Progenitor cell of endocrine pancreas (in vitro differentiated cells): ENCODE data around the gene UST. TPM values are rescaled to one million over a fixed set of nuclear protein-coding genes. Genes with fewer than 3 reads are reported as not detected.
"Not testable (repeated sequence)": the region's sequence is repeated elsewhere in the genome, so short reads cannot be mapped to it uniquely, and the experiment has no call there.

Source experiments
- DNase-seq: peaks from one replicate; pipeline ENCODE4 v3.0.0; 2021; ENCODE audit warnings: low spot score; ENCODE audit not compliant: unreplicated experiment
- H3K27ac Mint-ChIP-seq: 2 replicates; pipeline ENCODE4 v1.8.0; 2021; ENCODE audit warnings: mild to moderate bottlenecking, moderate library complexity, mixed read lengths
- H3K27me3 Mint-ChIP-seq: 2 replicates; pipeline ENCODE4 v1.8.0; 2021; ENCODE audit warnings: mixed read lengths
- H3K36me3 Mint-ChIP-seq: 2 replicates; pipeline ENCODE4 v1.8.0; 2022; ENCODE audit warnings: mixed read lengths; ENCODE audit not compliant: insufficient read depth
- H3K4me1 Mint-ChIP-seq: 2 replicates; pipeline ENCODE4 v1.8.0; 2021; ENCODE audit warnings: low read depth, mixed read lengths
- H3K4me3 Mint-ChIP-seq: 2 replicates; pipeline ENCODE4 v1.8.0; 2021; ENCODE audit warnings: low read depth, mild to moderate bottlenecking, moderate library complexity, mixed read lengths
- H3K9me3 Mint-ChIP-seq: 2 replicates; pipeline ENCODE4 v1.8.0; 2021; ENCODE audit warnings: low read depth, mixed read lengths
- CTCF ChIP-seq: fragments of 200-600 bp; sonication (generic); IDR thresholded peaks from one replicate; pipeline ENCODE4 v1.5.0; 2021; ENCODE audit warnings: antibody characterized with exemption, mild to moderate bottlenecking; ENCODE audit not compliant: unreplicated experiment
- total RNA-seq: library from RNA; stranded (reverse); gene quantifications from 2 replicates; pipeline ENCODE4 v1.2.1, GENCODE V29; 2021

Gene UST
- total RNA-seq, 1 donor from 2014 or later, result 2.9 TPM

GRCh38 chr6:148951662-148952061 lies 204.8 kb downstream of the UST start:
- TF ChIP-seq CTCF, result no peak
- Mint-ChIP-seq H3K27ac (no peak overlapping the region), H3K9me3 (no peaks in the 10 kb centered on the region), H3K4me3 (no peak overlapping the region), H3K4me1 (peaks cover 10% of the 10 kb centered on the region), H3K36me3 (no peaks in the 10 kb centered on the region), H3K27me3 (peaks cover 14% of the 10 kb centered on the region)
- no peak for DNase-seq

GRCh38 chr6:148952147-148953035 lies 205.6 kb downstream of the UST start:
- no peaks in the 10 kb centered on the region for H3K9me3 Mint-ChIP-seq
- H3K27ac Mint-ChIP-seq, result no peak overlapping the region
- H3K4me3 Mint-ChIP-seq, result no peak overlapping the region

GRCh38 chr6:148954461-148954860 lies 207.6 kb downstream of the UST start:
- Mint-ChIP-seq H3K27ac (no peak overlapping the region), H3K27me3 (peaks cover 23% of the 10 kb centered on the region), H3K36me3 (no peaks in the 10 kb centered on the region), H3K9me3 (no peaks in the 10 kb centered on the region), H3K4me1 (peaks cover 14% of the 10 kb centered on the region), H3K4me3 (no peak overlapping the region)
- no peak for DNase-seq
- TF ChIP-seq CTCF, result no peak

More at GRCh38 chr6:148952147-148953035, 205.6 kb downstream of the UST start:
- H3K36me3 Mint-ChIP-seq, result no peaks in the 10 kb centered on the region
- H3K27me3 Mint-ChIP-seq, result peaks cover 14% of the 10 kb centered on the region
- no peak for DNase-seq
- TF ChIP-seq CTCF, result no peak
- H3K4me1 Mint-ChIP-seq, result peaks cover 10% of the 10 kb centered on the region

GRCh38 chr6:148954934-148955333 lies 208.1 kb downstream of the UST start:
- no peak overlapping the region for H3K4me3 Mint-ChIP-seq
- no peak for TF ChIP-seq CTCF
- H3K36me3 Mint-ChIP-seq, result no peaks in the 10 kb centered on the region
- H3K27ac Mint-ChIP-seq, result no peak overlapping the region
- peaks cover 15% of the 10 kb centered on the region for H3K4me1 Mint-ChIP-seq
- peaks cover 25% of the 10 kb centered on the region for H3K27me3 Mint-ChIP-seq
- no peaks in the 10 kb centered on the region for H3K9me3 Mint-ChIP-seq
- no peak for DNase-seq

GRCh38 chr6:148955441-148955840 lies 208.6 kb downstream of the UST start:
- Mint-ChIP-seq H3K9me3 (no peaks in the 10 kb centered on the region), H3K36me3 (no peaks in the 10 kb centered on the region)
- no peak for TF ChIP-seq CTCF

GRCh38 chr6:148956163-148956562 lies 209.3 kb downstream of the UST start:
- not testable (repeated sequence) for H3K27ac Mint-ChIP-seq, H3K36me3 Mint-ChIP-seq, DNase-seq, H3K4me3 Mint-ChIP-seq, H3K9me3 Mint-ChIP-seq
- H3K4me1 Mint-ChIP-seq, result peaks cover 15% of the 10 kb centered on the region
- peaks cover 23% of the 10 kb centered on the region for H3K27me3 Mint-ChIP-seq

More at GRCh38 chr6:148955441-148955840, 208.6 kb downstream of the UST start:
- no peak overlapping the region for H3K27ac Mint-ChIP-seq
- H3K4me3 Mint-ChIP-seq, result no peak overlapping the region
- H3K27me3 Mint-ChIP-seq, result peaks cover 23% of the 10 kb centered on the region
- peaks cover 15% of the 10 kb centered on the region for H3K4me1 Mint-ChIP-seq
- DNase-seq, result no peak
